K562 (cell line): ENCODE data around the gene CENPV. TPM values are rescaled to one million over a fixed set of nuclear protein-coding genes. Genes with fewer than 3 reads are reported as not detected.

ENCODE experiments used
- ARNT ChIP-seq, 2 experiments: fragments of 450-650 bp; IDR thresholded peaks; 2 replicates each; pipeline ENCODE4 v1.6.1; 2016; ENCODE audit warnings: mild to moderate bottlenecking in 1 of 2
- BRD4 ChIP-seq: fragments of 200-600 bp; sonication (generic); IDR thresholded peaks from 2 replicates; pipeline ENCODE4 v1.6.1; 2017; ENCODE audit warnings: inconsistent platforms
- CGGBP1 ChIP-seq: fragments of 250-450 bp; sonication (Bioruptor Pico); IDR thresholded peaks from 2 replicates; pipeline ENCODE4 v1.9.0; 2021; ENCODE audit warnings: mild to moderate bottlenecking
- CREB3 ChIP-seq: fragments of 450-650 bp; conservative IDR thresholded peaks from 2 replicates; pipeline ENCODE4 v1.6.1; 2016; ENCODE audit warnings: missing genetic modification characterization, low read depth, mild to moderate bottlenecking, missing compliant biosample characterization, moderate library complexity
- E2F3 ChIP-seq: fragments of 250-450 bp; sonication (Bioruptor Pico); IDR thresholded peaks from 2 replicates; pipeline ENCODE4 v1.4.0; 2020; ENCODE audit warnings: mild to moderate bottlenecking
- EP300 ChIP-seq: IDR thresholded peaks from 2 replicates; pipeline ENCODE4 v1.6.1; 2012; ENCODE audit warnings: low read length, improper control_type of control experiment
- ESRRB ChIP-seq: fragments of 250-450 bp; sonication (Bioruptor Pico); IDR thresholded peaks from 2 replicates; pipeline ENCODE4 v1.5.0; 2020; ENCODE audit warnings: mild to moderate bottlenecking, moderate library complexity, borderline replicate concordance
- ETV6 ChIP-seq, 3 experiments: fragments of 150-350 bp in 1 of 3; sonication (generic) in 1 of 3; formaldehyde crosslinking in 1 of 3; IDR thresholded peaks; 2 replicates each; pipeline versions ENCODE4 v1.6.1 to v1.8.0; 2014 to 2022; ENCODE audit warnings: borderline replicate concordance in 2 of 3, low read depth in 2 of 3, antibody characterized with exemption in 1 of 3, low read length in 1 of 3, mild to moderate bottlenecking in 1 of 3, missing genetic modification reagents in 1 of 3
- FOXK2 ChIP-seq, 2 experiments: fragments of 450-650 bp; IDR thresholded peaks in 1 of 2; conservative IDR thresholded peaks in 1 of 2; 2 replicates each; pipeline ENCODE4 v1.6.1; 2016; ENCODE audit warnings: low read depth in 2 of 2, mild to moderate bottlenecking in 1 of 2
- HES1 ChIP-seq: fragments of 450-650 bp; IDR thresholded peaks from 2 replicates; pipeline ENCODE4 v1.6.1; 2016; ENCODE audit warnings: low read depth, mild to moderate bottlenecking, moderate library complexity
- KDM2B ChIP-seq: fragments of 250-450 bp; sonication (Bioruptor Pico); IDR thresholded peaks from 2 replicates; pipeline ENCODE4 v1.8.0; 2021; ENCODE audit warnings: mild to moderate bottlenecking, moderate library complexity
- MLX ChIP-seq, 2 experiments: fragments of 450-650 bp in 1 of 2; sonication (generic) in 1 of 2; formaldehyde crosslinking; conservative IDR thresholded peaks; 2 replicates each; pipeline versions ENCODE4 v1.4.0 to v1.8.1; 2020 to 2022; ENCODE audit warnings: mild to moderate bottlenecking in 1 of 2, missing genetic modification reagents in 1 of 2
- NBN ChIP-seq: fragments of 450-650 bp; IDR thresholded peaks from 2 replicates; pipeline ENCODE4 v1.6.1; 2016; ENCODE audit warnings: low read depth, mild to moderate bottlenecking
- NR3C1 ChIP-seq: sonication (generic); formaldehyde crosslinking; IDR thresholded peaks from 2 replicates; pipeline ENCODE4 v1.8.1; 2022; ENCODE audit warnings: missing genetic modification reagents
- RFX5 ChIP-seq: IDR thresholded peaks from 2 replicates; pipeline ENCODE4 v1.6.1; 2011; ENCODE audit warnings: low read depth, mild to moderate bottlenecking, improper control_type of control experiment, low read length
- RHOXF2B ChIP-seq: fragments of 250-450 bp; sonication (Bioruptor Pico); conservative IDR thresholded peaks from 2 replicates; pipeline ENCODE4 v1.5.1; 2021
- SAFB2 ChIP-seq: fragments of 200-400 bp; formaldehyde crosslinking; IDR thresholded peaks from 2 replicates; pipeline ENCODE4 v1.6.1; 2018; ENCODE audit warnings: borderline replicate concordance, low read length, low read depth, moderate library complexity; ENCODE audit not compliant: severe bottlenecking
- SLC30A9 ChIP-seq: fragments of 250-450 bp; sonication (Bioruptor Pico); IDR thresholded peaks from 2 replicates; pipeline ENCODE4 v1.8.0; 2022; ENCODE audit warnings: mild to moderate bottlenecking, moderate library complexity
- SMC3 ChIP-seq: conservative IDR thresholded peaks from 2 replicates; pipeline ENCODE4 v1.6.1; 2011; ENCODE audit warnings: low read depth, low read length, improper control_type of control experiment; ENCODE audit not compliant: insufficient read depth
- TAF1 ChIP-seq: IDR thresholded peaks from 2 replicates; pipeline ENCODE4 v1.6.1; 2011; ENCODE audit warnings: mild to moderate bottlenecking, low read length, moderate library complexity; ENCODE audit not compliant: insufficient read depth, control insufficient read depth, severe bottlenecking; ENCODE audit errors: extremely low read depth
- TEAD4 ChIP-seq, 2 experiments: sonication (generic) in 1 of 2; formaldehyde crosslinking in 1 of 2; IDR thresholded peaks; 2 replicates each; pipeline versions ENCODE4 v1.6.1 to v1.8.0; 2012 to 2022; ENCODE audit warnings: borderline replicate concordance in 1 of 2, inconsistent platforms in 1 of 2, low read length in 1 of 2, mild to moderate bottlenecking in 1 of 2, missing genetic modification reagents in 1 of 2
- U2AF2 ChIP-seq: fragments of 200-400 bp; formaldehyde crosslinking; optimal IDR thresholded peaks from 2 replicates; pipeline ENCODE3; 2017; ENCODE audit warnings: low read depth, mild to moderate bottlenecking, low read length
- ZBTB7A ChIP-seq: IDR thresholded peaks from 2 replicates; pipeline ENCODE4 v1.6.1; 2011; ENCODE audit warnings: low read depth, mild to moderate bottlenecking, low read length, moderate library complexity, borderline replicate concordance; ENCODE audit not compliant: control insufficient read depth
- ZNF384 ChIP-seq: IDR thresholded peaks from 2 replicates; pipeline ENCODE4 v1.6.1; 2012; ENCODE audit warnings: low read depth, low read length, improper control_type of control experiment
- ZNF77 ChIP-seq: fragments of 250-450 bp; sonication (Bioruptor Pico); IDR thresholded peaks from 2 replicates; pipeline ENCODE4 v1.5.0; 2020
- polyA plus RNA-seq, 8 experiments: library from polyadenylated mRNA; depleted of rRNA in 4 of 8; stranded (reverse) in 5 of 8; unstranded in 3 of 8; fragments of >200 nt; fragmentation: Nextera tagmentation in 2 of 8; fragmentation: Illumina TruSeq in 1 of 8; extraction: Ambion mirVana in 2 of 8; extraction: Trizol in 1 of 8; gene quantifications; 2 replicates each; pipeline versions ENCODE4 v1.2.1 to v1.2.3, GENCODE V29; 2011 to 2014; ENCODE audit warnings: inconsistent platforms in 1 of 8, missing spikeins in 1 of 8
- total RNA-seq, 7 experiments: library from RNA; depleted of rRNA in 6 of 7; stranded (reverse); fragments of >200 nt in 6 of 7; fragmentation: Illumina TruSeq in 2 of 7; extraction: Trizol in 2 of 7; gene quantifications; 2 replicates each; pipeline versions ENCODE4 v1.2.1 to v1.2.3, GENCODE V29; 2011 to 2021; ENCODE audit warnings: low replicate concordance in 1 of 7

CENPV gene
- total and polyA plus RNA-seq, 9 of the 15 experiments (the other 6 are each of a cell fraction or from before 2014, with no cell fraction given) = 17.8 to 131 (median 89.3) TPM

- TF ChIP-seq SAFB2 (no peak), CREB3 (tag) (no peak), KDM2B (0 out of 2 replicates have a peak, but pooled peaks have one; percentile 55), MLX (CRISPR knock-in tag; conservative IDR thresholded peaks at IDR 0.05) (no peak), ARNT (IDR thresholded peaks at IDR 0.05) (no peak), CGGBP1 (CRISPR knock-in tag) (no peak), NBN (no peak), FOXK2 (conservative IDR thresholded peaks at IDR 0.05 in 1 of 2, IDR thresholded peaks at IDR 0.05 in 1 of 2; ENCODE audit: low read depth in 2 of 2) (no peak), EP300 (no peak), TEAD4 (IDR thresholded peaks at IDR 0.05; ENCODE audit: low read length) (no peak), TEAD4 (CRISPR knock-in tag; IDR thresholded peaks at IDR 0.05; ENCODE audit: borderline replicate concordance) (peak; percentile 62; the same call in 1 of the 2 replicates), SMC3 (no peak), BRD4 (no peak), RHOXF2B (CRISPR knock-in tag) (no peak), ZNF77 (CRISPR knock-in tag) (no peak), HES1 (no peak), SLC30A9 (CRISPR knock-in tag) (no peak), RFX5 (no peak), TAF1 (peak; percentile 27), NR3C1 (0 out of 2 replicates have a peak, but pooled peaks have one; percentile 8), ESRRB (CRISPR knock-in tag) (no peak), E2F3 (CRISPR knock-in tag) (no peak), ZBTB7A (peak; percentile 63; the same call in 1 of the 2 replicates), ETV6 (IDR thresholded peaks at IDR 0.05; ENCODE audit: borderline replicate concordance in 1 of 2, low read depth in 2 of 2, low read length in 1 of 2) (no peak), ETV6 (CRISPR knock-in tag; IDR thresholded peaks at IDR 0.05; ENCODE audit: borderline replicate concordance) (no peak), ZNF384 (no peak), U2AF2 (no peak)
Measured at GRCh38 chr17:16352667-16353316, 477 bp downstream of the CENPV start (continued).
